K562 treated with DMSO at 1 percent for 24 hours (cell line): ENCODE measurements around the gene PELO. TPM values are rescaled to one million over a fixed set of nuclear protein-coding genes. Genes with fewer than 3 reads are reported as not detected.

Experiments used
- total RNA-seq: library from RNA; unstranded; fragments of 300-600 nt; gene quantifications from 2 replicates; pipeline ENCODE4 v1.2.3, GENCODE V29; 2022; ENCODE audit warnings: low read depth; ENCODE audit not compliant: insufficient read depth

The PELO gene, protein sequence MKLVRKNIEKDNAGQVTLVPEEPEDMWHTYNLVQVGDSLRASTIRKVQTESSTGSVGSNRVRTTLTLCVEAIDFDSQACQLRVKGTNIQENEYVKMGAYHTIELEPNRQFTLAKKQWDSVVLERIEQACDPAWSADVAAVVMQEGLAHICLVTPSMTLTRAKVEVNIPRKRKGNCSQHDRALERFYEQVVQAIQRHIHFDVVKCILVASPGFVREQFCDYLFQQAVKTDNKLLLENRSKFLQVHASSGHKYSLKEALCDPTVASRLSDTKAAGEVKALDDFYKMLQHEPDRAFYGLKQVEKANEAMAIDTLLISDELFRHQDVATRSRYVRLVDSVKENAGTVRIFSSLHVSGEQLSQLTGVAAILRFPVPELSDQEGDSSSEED
- total RNA-seq = 11.6 and 12.5 TPM in 2 replicates

GRCh38 chr5:52787600-52788504 lies at the start of gene PELO, which contains the start of gene ITGA1:
Gene PELO, plus strand, starts transcription at chr5:52787916. Its CDS starts 12,479 bp downstream, at chr5:52800395.
Gene ITGA1, plus strand, starts transcription at chr5:52787916. Its CDS starts 438 bp downstream, at chr5:52788354.

Other genes starting within 250 kb of the PELO start
- not detected in 2 replicates for gene ITGA1, start within 50 bp of the PELO start, total RNA-seq
- not detected in 2 replicates for gene ITGA2, start 201.4 kb downstream of the PELO start, total RNA-seq